ENCODE measurements around the gene RAVER2.

The RAVER2 gene

DNA sequence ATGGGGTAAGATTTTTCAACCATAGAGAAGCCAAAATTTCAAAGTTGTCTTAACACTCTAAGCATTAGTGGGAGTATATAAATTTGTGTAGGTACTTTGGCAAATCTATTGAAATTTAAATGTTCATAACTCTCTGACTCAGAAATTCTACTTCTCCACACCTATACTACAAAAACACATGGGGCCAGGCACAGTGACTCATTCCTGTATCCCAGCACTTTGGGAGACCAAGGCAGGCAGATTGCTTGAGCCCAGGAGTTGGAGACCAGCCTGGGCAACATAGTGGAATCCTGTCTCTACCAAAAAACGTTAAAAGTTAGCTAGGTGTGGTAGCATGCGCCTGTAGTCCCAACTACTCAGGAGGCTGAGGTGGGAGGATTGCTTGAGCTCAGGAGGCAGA, 41.3 kb upstream of the RAVER2 start:
- no peaks in the 10 kb centered on the region for H3K36me3 ChIP-seq
- DNase-seq = no peak
- no peaks in the 10 kb centered on the region for H3K27me3 ChIP-seq (ENCODE audit: insufficient read depth, low read depth, severe bottlenecking)
- no peak overlapping the region for H3K4me3 ChIP-seq (ENCODE audit: low read depth, low read length)
- H3K9me3 ChIP-seq (ENCODE audit: severe bottlenecking) = no peaks in the 10 kb centered on the region
- no peak overlapping the region for H3K27ac ChIP-seq
- TF ChIP-seq, protein P1, sequence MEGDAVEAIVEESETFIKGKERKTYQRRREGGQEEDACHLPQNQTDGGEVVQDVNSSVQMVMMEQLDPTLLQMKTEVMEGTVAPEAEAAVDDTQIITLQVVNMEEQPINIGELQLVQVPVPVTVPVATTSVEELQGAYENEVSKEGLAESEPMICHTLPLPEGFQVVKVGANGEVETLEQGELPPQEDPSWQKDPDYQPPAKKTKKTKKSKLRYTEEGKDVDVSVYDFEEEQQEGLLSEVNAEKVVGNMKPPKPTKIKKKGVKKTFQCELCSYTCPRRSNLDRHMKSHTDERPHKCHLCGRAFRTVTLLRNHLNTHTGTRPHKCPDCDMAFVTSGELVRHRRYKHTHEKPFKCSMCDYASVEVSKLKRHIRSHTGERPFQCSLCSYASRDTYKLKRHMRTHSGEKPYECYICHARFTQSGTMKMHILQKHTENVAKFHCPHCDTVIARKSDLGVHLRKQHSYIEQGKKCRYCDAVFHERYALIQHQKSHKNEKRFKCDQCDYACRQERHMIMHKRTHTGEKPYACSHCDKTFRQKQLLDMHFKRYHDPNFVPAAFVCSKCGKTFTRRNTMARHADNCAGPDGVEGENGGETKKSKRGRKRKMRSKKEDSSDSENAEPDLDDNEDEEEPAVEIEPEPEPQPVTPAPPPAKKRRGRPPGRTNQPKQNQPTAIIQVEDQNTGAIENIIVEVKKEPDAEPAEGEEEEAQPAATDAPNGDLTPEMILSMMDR (IDR thresholded peaks at IDR 0.05; ENCODE audit: low read depth, low read length) = no peak

DNA sequence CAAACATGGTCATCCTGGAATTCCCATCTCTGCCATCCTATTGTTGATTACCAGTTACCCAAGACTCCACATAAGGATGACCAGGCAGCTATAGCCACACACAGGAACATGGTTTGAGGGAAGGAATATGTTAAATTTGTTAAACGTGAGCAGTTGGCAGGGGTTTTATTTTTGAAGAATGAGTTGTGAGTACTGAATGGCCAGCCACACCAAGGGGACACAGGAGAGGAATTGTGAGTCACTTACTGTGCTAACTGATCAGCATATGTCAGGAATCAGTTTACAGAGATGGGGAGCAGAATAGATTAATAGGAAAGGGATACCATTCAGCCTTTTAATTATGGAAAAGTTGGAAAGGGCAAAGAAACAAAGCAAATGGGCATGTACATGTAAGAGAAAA, 39.3 kb upstream of the RAVER2 start:
- no peak for DNase-seq
- Histone ChIP-seq H3K27ac (no peak overlapping the region), H3K27me3 (ENCODE audit: insufficient read depth, low read depth, severe bottlenecking) (no peaks in the 10 kb centered on the region), H3K36me3 (no peaks in the 10 kb centered on the region), H3K4me3 (ENCODE audit: low read depth, low read length) (no peak overlapping the region), H3K9me3 (ENCODE audit: severe bottlenecking) (no peaks in the 10 kb centered on the region)
- TF ChIP-seq, protein P1 (IDR thresholded peaks at IDR 0.05; ENCODE audit: low read depth, low read length) = no peak

DNA sequence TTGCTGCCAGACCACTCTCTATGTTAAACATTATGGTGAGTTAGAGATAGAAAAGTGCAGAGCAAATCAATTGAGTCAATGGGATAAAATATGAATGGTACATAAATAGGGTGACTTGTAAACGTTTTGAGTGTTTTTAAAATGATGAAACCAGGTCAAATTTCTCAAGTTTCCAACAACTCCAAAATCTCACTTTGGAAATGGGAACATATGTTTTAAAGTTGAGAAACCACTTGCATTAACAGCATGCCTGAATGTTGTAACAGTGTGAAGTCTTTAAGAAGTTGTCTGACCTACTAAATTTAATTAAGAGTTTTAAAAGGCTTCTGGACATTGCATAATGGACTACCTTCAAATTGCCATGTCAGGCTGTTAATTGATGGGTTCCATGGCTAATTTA, 33.6 kb upstream of the RAVER2 start:
- no peaks in the 10 kb centered on the region for H3K36me3 ChIP-seq
- no peak for DNase-seq
- no peaks in the 10 kb centered on the region for H3K9me3 ChIP-seq (ENCODE audit: severe bottlenecking)
- TF ChIP-seq, protein P1 (IDR thresholded peaks at IDR 0.05; ENCODE audit: low read depth, low read length) = no peak
- H3K27me3 ChIP-seq (ENCODE audit: insufficient read depth, low read depth, severe bottlenecking) = no peaks in the 10 kb centered on the region
- no peak overlapping the region for H3K4me3 ChIP-seq (ENCODE audit: low read depth, low read length)
- H3K27ac ChIP-seq = no peak overlapping the region

DNA sequence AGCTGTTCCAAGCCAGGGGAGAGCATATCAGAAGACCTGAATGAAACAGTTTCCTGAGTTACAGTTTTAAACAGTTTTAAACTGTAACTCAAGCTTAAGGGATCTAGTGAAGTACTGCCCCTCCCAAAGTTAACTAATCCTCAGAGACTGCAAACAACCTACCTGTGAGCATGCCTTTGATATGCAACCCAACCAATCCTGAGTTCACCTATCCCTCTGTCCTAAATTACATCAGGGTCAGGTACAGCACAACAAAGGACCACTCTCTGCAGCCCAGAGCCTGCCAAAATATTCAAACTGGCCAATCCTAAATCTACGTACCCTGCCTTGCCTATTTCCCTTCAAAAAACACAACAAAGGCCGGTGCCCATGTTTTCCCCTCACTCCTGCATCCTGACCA, 32.8 kb upstream of the RAVER2 start:
- DNase-seq = no peak
- H3K4me3 ChIP-seq (ENCODE audit: low read depth, low read length) = no peak overlapping the region
- H3K9me3 ChIP-seq (ENCODE audit: severe bottlenecking) = no peaks in the 10 kb centered on the region
- H3K27me3 ChIP-seq (ENCODE audit: insufficient read depth, low read depth, severe bottlenecking) = no peaks in the 10 kb centered on the region
- no peaks in the 10 kb centered on the region for H3K36me3 ChIP-seq
- TF ChIP-seq, protein P1 (IDR thresholded peaks at IDR 0.05; ENCODE audit: low read depth, low read length) = no peak
- no peak overlapping the region for H3K27ac ChIP-seq

DNA sequence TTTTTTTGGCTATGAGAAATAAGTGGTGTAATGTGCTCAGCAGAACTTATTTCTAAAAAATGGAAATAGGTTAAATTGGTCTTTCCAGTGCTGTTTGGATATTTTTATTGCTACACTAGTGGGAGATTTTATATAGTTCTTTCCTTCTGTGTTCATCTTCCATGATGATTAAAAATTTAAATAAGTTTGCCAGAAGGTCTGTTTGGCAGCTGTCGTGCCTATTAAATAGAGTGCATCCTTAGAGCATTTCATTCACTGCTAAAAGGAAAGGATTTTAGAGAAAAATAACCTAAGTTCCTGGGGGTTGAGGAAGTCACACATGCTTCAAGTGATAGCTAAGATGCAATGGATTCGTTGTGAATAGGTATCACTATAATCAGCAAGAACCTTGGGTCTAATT, 29.7 kb upstream of the RAVER2 start:
- Histone ChIP-seq H3K36me3 (no peaks in the 10 kb centered on the region), H3K27ac (no peak overlapping the region), H3K27me3 (ENCODE audit: insufficient read depth, low read depth, severe bottlenecking) (no peaks in the 10 kb centered on the region), H3K9me3 (ENCODE audit: severe bottlenecking) (no peaks in the 10 kb centered on the region), H3K4me3 (ENCODE audit: low read depth, low read length) (no peak overlapping the region)
- TF ChIP-seq, protein P1 (IDR thresholded peaks at IDR 0.05; ENCODE audit: low read depth, low read length) = no peak
- DNase-seq = no peak

DNA sequence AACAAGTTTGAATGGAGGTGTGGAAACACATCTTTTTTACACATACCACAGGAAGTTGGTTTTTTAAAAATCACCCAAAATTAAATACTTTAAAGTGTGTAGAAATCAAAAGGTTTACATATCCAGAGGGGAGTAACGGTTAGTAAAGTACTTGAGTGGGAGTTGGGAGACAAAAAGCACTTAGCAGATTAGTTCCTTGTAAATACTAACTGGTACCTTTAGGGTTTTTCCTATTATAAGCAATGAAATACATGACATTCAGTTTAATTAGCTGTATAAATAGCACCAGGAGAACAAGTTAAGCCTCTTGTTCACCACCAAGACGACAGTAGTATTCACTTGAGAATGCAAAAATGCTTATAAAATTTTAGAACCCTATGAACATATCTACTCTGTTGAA, 23.7 kb upstream of the RAVER2 start:
- no peak overlapping the region for H3K27ac ChIP-seq
- TF ChIP-seq, protein P1 (IDR thresholded peaks at IDR 0.05; ENCODE audit: low read depth, low read length) = no peak
- no peak overlapping the region for H3K4me3 ChIP-seq (ENCODE audit: low read depth, low read length)

More for the DNA sequence above, 23.7 kb upstream of the RAVER2 start:
- no peak for DNase-seq
- Histone ChIP-seq H3K9me3 (ENCODE audit: severe bottlenecking) (no peaks in the 10 kb centered on the region), H3K27me3 (ENCODE audit: insufficient read depth, low read depth, severe bottlenecking) (no peaks in the 10 kb centered on the region), H3K36me3 (no peaks in the 10 kb centered on the region)

Data from WERI-Rb-1 (cell line).